NCI-H345 treated with DMSO at 0.1 percent for 48 hours (cell line): ENCODE results near the gene AKAP1.

Experiments
- DNase-seq: peaks from one replicate; lab custom pipeline; 2025; ENCODE audit not compliant: unreplicated experiment; lab: John Stamatoyannopoulos, UW

The AKAP1 gene

GRCh38 chr17:57160624-57161023 is 75.6 kb downstream of the AKAP1 start:
- DNase-seq: no peak

- no peak for DNase-seq
These were observed 79.8 kb downstream of the AKAP1 start for GRCh38 chr17:57164814-57165213.

GRCh38 chr17:57165754-57166153 is 80.7 kb downstream of the AKAP1 start:
- no peak for DNase-seq

GRCh38 chr17:57166803-57167202 is 81.8 kb downstream of the AKAP1 start:
- DNase-seq: no peak

GRCh38 chr17:57168695-57169094 is 83.6 kb downstream of the AKAP1 start:
- no peak for DNase-seq

GRCh38 chr17:57170866-57171265 is 85.8 kb downstream of the AKAP1 start:
- DNase-seq: no peak
